GM23248 (cell line): Measurements from ENCODE around the gene TP63. TPM values are rescaled to one million over a fixed set of nuclear protein-coding genes. Genes with fewer than 3 reads are reported as not detected.
A peak's percentile ranks its signal among the peaks of the same experiment; 100 is the strongest.

Experiments
- DNase-seq: peaks from one replicate; pipeline ENCODE4 v3.0.0-alpha.2; 2015
- H2AFZ ChIP-seq: fragments of 200-600 bp; sonication (generic); 2 replicates; pipeline ENCODE4 v1.6.1; 2016; ENCODE audit warnings: antibody characterized with exemption
- H3F3A ChIP-seq: fragments of 200-600 bp; sonication (generic); 2 replicates; pipeline ENCODE4 v1.6.1; 2016; ENCODE audit warnings: mild to moderate bottlenecking, antibody characterized with exemption, mixed run types; ENCODE audit not compliant: insufficient read depth
- H3K27ac ChIP-seq: fragments of 200-600 bp; sonication (generic); 2 replicates; pipeline ENCODE4 v1.5.1; 2016; ENCODE audit warnings: mild to moderate bottlenecking
- H3K27me3 ChIP-seq: fragments of 200-600 bp; sonication (generic); replicated peaks from 2 replicates; pipeline ENCODE4 v1.6.1; 2016; ENCODE audit warnings: mild to moderate bottlenecking; ENCODE audit not compliant: insufficient read depth
- H3K36me3 ChIP-seq: fragments of 200-600 bp; sonication (generic); 2 replicates; pipeline ENCODE4 v1.6.1; 2016; ENCODE audit warnings: low read depth, mild to moderate bottlenecking
- H3K4me1 ChIP-seq: fragments of 200-600 bp; sonication (generic); 2 replicates; pipeline ENCODE4 v1.6.1; 2016; ENCODE audit warnings: mild to moderate bottlenecking; ENCODE audit not compliant: insufficient read depth
- H3K4me2 ChIP-seq: fragments of 200-600 bp; sonication (generic); one replicate; pipeline ENCODE4 v1.6.1; 2016; ENCODE audit warnings: mild to moderate bottlenecking; ENCODE audit not compliant: unreplicated experiment
- H3K4me3 ChIP-seq: fragments of 200-600 bp; sonication (generic); 2 replicates; pipeline ENCODE4 v1.5.1; 2016; ENCODE audit warnings: mild to moderate bottlenecking
- H3K79me2 ChIP-seq: fragments of 200-600 bp; sonication (generic); 2 replicates; pipeline ENCODE4 v1.6.1; 2016; ENCODE audit warnings: mild to moderate bottlenecking; ENCODE audit not compliant: insufficient read depth
- H3K9ac ChIP-seq: fragments of 200-600 bp; sonication (generic); 2 replicates; pipeline ENCODE4 v1.6.1; 2016; ENCODE audit warnings: mild to moderate bottlenecking
- H3K9me2 ChIP-seq: fragments of 200-600 bp; sonication (generic); 2 replicates; pipeline ENCODE4 v1.6.1; 2016; ENCODE audit warnings: mixed run types, mild to moderate bottlenecking, moderate library complexity; ENCODE audit not compliant: insufficient read depth
- H3K9me3 ChIP-seq: fragments of 200-600 bp; sonication (generic); one replicate; pipeline ENCODE4 v1.6.1; 2017; ENCODE audit warnings: low read depth
- H4K20me1 ChIP-seq: fragments of 200-600 bp; sonication (generic); 2 replicates; pipeline ENCODE4 v1.6.0; 2016; ENCODE audit not compliant: insufficient read depth
- EZH2 ChIP-seq: fragments of 200-600 bp; sonication (generic); IDR thresholded peaks from 2 replicates; pipeline ENCODE4 v1.6.1; 2018; ENCODE audit warnings: antibody characterized with exemption, mild to moderate bottlenecking; ENCODE audit not compliant: insufficient read depth, poor library complexity, severe bottlenecking
- EZH2phosphoT487 ChIP-seq: fragments of 200-600 bp; sonication (generic); IDR thresholded peaks from 2 replicates; pipeline ENCODE4 v1.6.1; 2018; ENCODE audit warnings: antibody characterized with exemption, moderate library complexity, mild to moderate bottlenecking, low read depth; ENCODE audit not compliant: insufficient read depth
- WGBS, 2 experiments: methylation state at CpG; one replicate each; pipeline ENCODE4 v1.1.6; 2015 to 2017; ENCODE audit warnings: low lambda C conversion rate in 2 of 2, low coverage in 1 of 2; ENCODE audit errors: missing lambda C conversion rate in 2 of 2; 5-methylcytosine and 5-hydroxymethylcytosine counted together
- in situ Hi-C: fragments of 300-500 bp; cut with MboI; formaldehyde crosslinking; loops from 2 replicates; pipeline ENCODE4 v1.15.0; 2020
- polyA plus RNA-seq: library from polyadenylated mRNA; unstranded; fragments of >200 nt; fragmentation: Nextera tagmentation; extraction: Ambion mirVana; gene quantifications from 2 replicates; pipeline ENCODE4 v1.2.1, GENCODE V29; 2016
- total RNA-seq: library from RNA; depleted of rRNA; stranded (reverse); fragments of >200 nt; shearing (Covaris generic); gene quantifications from 2 replicates; pipeline ENCODE4 v1.2.3, GENCODE V29; 2014

TP63 gene
- total and polyA plus RNA-seq, 2 experiments from 2014 or later = not detected

DNA sequence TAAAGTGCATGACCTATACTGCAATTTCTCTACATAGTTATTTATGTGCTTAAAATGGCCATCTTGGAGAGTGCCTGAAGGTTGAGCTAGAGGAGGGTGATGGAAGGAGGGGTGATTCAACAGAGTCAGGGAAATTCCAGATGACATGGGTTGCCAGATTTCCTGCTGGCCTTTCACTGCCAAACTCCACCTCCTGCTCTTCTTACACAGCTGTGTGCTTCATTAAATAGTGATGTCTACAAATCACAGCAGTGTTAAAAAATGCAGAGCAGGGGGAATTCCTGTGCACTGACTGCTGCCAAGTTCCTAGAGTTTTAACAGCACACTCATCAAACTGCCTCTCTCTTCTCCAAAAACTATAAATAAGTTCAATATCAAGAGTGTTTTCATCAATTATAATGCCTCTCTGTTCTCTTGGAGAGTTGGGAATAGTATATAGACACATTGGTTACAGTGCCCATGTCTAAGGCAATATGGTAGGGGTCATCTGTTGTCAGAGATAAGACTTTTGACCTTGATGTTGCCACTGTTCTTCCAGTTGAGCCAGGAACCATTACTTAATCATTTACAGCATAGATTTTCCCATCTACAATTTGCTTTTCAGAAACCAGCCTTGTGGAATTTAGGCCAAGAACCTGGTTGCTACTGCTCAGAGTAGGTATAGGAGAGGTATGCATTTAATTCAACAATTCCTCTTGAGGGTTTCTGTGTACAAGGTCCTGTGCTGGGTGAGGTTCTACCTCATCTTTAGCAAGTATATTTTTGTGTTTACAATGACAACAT lies 79.6 kb downstream of the TP63 start:
- Histone ChIP-seq H3F3A (peaks cover 29% of the 10 kb centered on the region), H3K9me2 (no peaks in the 10 kb centered on the region), H3K9me3 (no peaks in the 10 kb centered on the region), H3K36me3 (no peaks in the 10 kb centered on the region), H3K4me3 (no peak overlapping the region), H3K27ac (peak overlapping the region; percentile 26), H3K79me2 (no peaks in the 10 kb centered on the region), H3K9ac (no peak overlapping the region), H3K4me1 (peaks cover 29% of the 10 kb centered on the region), H3K27me3 (no peaks in the 10 kb centered on the region), H4K20me1 (no peaks in the 10 kb centered on the region), H3K4me2 (peak overlapping the region; percentile 47), H2AFZ (peak overlapping the region; percentile 42; the same call in 1 of the 2 replicates)
- DNase-seq = peak; percentile 97
- TF ChIP-seq EZH2phosphoT487 (no peak), EZH2 (no peak)
- in situ Hi-C loops = no loop called here

- no peak overlapping the region for H3K4me2 ChIP-seq
- in situ Hi-C loops = no loop called here
- no peaks in the 10 kb centered on the region for H3K27me3 ChIP-seq
- TF ChIP-seq EZH2phosphoT487 = no peak
- TF ChIP-seq EZH2 = no peak
- H3K27ac ChIP-seq = no peak overlapping the region
- no peaks in the 10 kb centered on the region for H3K9me2 ChIP-seq
- 62 to 66% methylated on average over 2 of the region's 2 CpGs for WGBS, 2 experiments
- peaks cover 34% of the 10 kb centered on the region for H3K4me1 ChIP-seq
- H4K20me1 ChIP-seq = no peaks in the 10 kb centered on the region
- no peak overlapping the region for H3K4me3 ChIP-seq
- no peaks in the 10 kb centered on the region for H3K79me2 ChIP-seq
- DNase-seq = peak; percentile 14
- peaks cover 30% of the 10 kb centered on the region for H3F3A ChIP-seq
- H3K9me3 ChIP-seq = no peaks in the 10 kb centered on the region
- H2AFZ ChIP-seq = no peak overlapping the region
- H3K9ac ChIP-seq = no peak overlapping the region
- H3K36me3 ChIP-seq = no peaks in the 10 kb centered on the region
These were observed 81.8 kb downstream of the TP63 start for GRCh38 chr3:189712906-189713483.

DNA sequence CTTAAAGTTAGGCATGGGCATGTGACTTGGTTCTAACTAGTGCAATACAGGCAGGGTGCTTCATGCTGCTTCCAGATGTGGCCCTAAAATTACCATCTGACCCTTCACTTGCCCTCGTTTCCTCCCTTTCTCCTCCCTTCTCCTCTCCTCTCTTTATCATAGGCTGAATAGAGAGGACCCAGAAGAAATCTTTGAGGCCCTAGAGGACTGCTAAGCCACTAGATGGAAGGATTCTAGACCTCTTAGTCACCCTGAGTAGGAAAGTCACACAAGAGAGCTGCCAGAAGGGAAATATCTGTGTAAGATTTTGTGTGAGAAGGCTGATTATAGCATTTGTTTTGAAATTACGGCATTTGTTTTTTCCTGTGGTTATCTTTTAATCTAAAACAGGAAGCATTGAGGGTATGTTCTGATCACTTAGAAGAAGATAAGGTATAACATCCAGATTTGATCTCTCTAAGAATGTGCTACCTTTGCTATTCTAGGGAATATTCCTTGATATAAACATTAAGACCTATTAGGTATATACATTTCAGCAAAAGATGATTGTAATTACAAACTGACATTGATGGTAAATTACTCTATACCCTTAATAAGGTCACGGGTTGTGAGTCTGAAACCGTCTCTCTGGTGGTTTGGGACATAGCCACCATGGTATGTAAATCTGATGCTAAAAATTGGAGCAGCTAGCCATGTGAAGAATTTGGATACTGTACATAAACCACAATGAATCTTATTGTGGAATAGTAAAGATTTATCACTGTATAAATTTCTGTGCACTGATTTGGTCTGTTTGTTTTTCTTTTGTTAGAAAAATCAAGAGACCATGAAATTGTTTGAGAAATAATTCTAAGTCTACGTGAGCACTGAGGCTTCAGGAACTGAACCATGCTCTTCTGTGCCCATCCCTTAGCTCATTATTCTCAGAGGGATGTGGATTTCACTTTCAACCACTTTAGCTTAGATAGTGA lies 84.1 kb downstream of the TP63 start:
- H3K27me3 ChIP-seq = no peaks in the 10 kb centered on the region
- peak overlapping the region; percentile 53 for H3K4me2 ChIP-seq
- no peaks in the 10 kb centered on the region for H3K36me3 ChIP-seq
- H3K4me1 ChIP-seq = peaks cover 29% of the 10 kb centered on the region
- WGBS, 2 experiments = 27 to 29% methylated on average over 5 of the region's 5 CpGs
- TF ChIP-seq EZH2 (no peak), EZH2phosphoT487 (no peak)
- DNase-seq = peak; percentile 78
- peak overlapping the region; percentile 40 for H3K27ac ChIP-seq
- H3K79me2 ChIP-seq = no peaks in the 10 kb centered on the region
- no peak overlapping the region for H3K9ac ChIP-seq
- 0 out of 2 replicates have a peak overlapping the region, but pooled peaks have one; percentile 13 for H3K4me3 ChIP-seq
- H3K9me2 ChIP-seq = no peaks in the 10 kb centered on the region
- no peak overlapping the region for H2AFZ ChIP-seq
- H4K20me1 ChIP-seq = no peaks in the 10 kb centered on the region
- in situ Hi-C loops = no loop called here
- H3K9me3 ChIP-seq = no peaks in the 10 kb centered on the region
- H3F3A ChIP-seq = peaks cover 29% of the 10 kb centered on the region

- in situ Hi-C loops = no loop called here
- no peak for DNase-seq
- H3K27ac ChIP-seq = no peak overlapping the region
- H3K4me2 ChIP-seq = no peak overlapping the region
- no peaks in the 10 kb centered on the region for H3K9me3 ChIP-seq
- 94 to 100% methylated on average over 4 of the region's 4 CpGs for WGBS, 2 experiments
- peaks cover 20% of the 10 kb centered on the region for H3K4me1 ChIP-seq
- no peaks in the 10 kb centered on the region for H3K27me3 ChIP-seq
- no peaks in the 10 kb centered on the region for H3K36me3 ChIP-seq
- no peak overlapping the region for H2AFZ ChIP-seq
- no peak overlapping the region for H3K4me3 ChIP-seq
- H3K9ac ChIP-seq = no peak overlapping the region
- no peaks in the 10 kb centered on the region for H3K9me2 ChIP-seq
- H3F3A ChIP-seq = peaks cover 20% of the 10 kb centered on the region
- no peaks in the 10 kb centered on the region for H4K20me1 ChIP-seq
- H3K79me2 ChIP-seq = no peaks in the 10 kb centered on the region
- TF ChIP-seq EZH2phosphoT487 = no peak
- TF ChIP-seq EZH2 = no peak
These were observed 87.0 kb downstream of the TP63 start for GRCh38 chr3:189718215-189718614.
